ENCODE measurements around the gene IL1R2. TPM values are rescaled to one million over a fixed set of nuclear protein-coding genes. Genes with fewer than 3 reads are reported as not detected.

The IL1R2 gene
- total and polyA plus RNA-seq, 2 of the 13 experiments (the other 11 are each of a cell fraction or from before 2014, with no cell fraction given) = 3.6 to 7.3 TPM

- no peak for TF ChIP-seq FOXM1 (CRISPR knock-in tag; IDR thresholded peaks at IDR 0.05)
- no peak for TF ChIP-seq NFE2 (CRISPR knock-in tag; IDR thresholded peaks at IDR 0.05)
- peak; percentile 44; the same call in 1 of the 2 replicates for TF ChIP-seq ZMYM3 (CRISPR knock-in tag; IDR thresholded peaks at IDR 0.05)
- TF ChIP-seq PCBP2 (optimal IDR thresholded peaks at IDR 0.05; ENCODE audit: low read depth, low read length, poor library complexity, severe bottlenecking) = no peak
- 0 out of 2 replicates have a peak, but pooled peaks have one; percentile 68 for TF ChIP-seq CBX5 (CRISPR knock-in tag; IDR thresholded peaks at IDR 0.05; ENCODE audit: borderline replicate concordance)
- no peak for TF ChIP-seq ZFP36L1 (CRISPR knock-in tag; IDR thresholded peaks at IDR 0.05)
- TF ChIP-seq NCOR1 (IDR thresholded peaks at IDR 0.05; ENCODE audit: borderline replicate concordance, low read length) = no peak
- no peak for TF ChIP-seq ZNF468 (CRISPR knock-in tag; IDR thresholded peaks at IDR 0.05)
- no peak for TF ChIP-seq SMAD9 (CRISPR knock-in tag; IDR thresholded peaks at IDR 0.05)
- TF ChIP-seq, protein P1, sequence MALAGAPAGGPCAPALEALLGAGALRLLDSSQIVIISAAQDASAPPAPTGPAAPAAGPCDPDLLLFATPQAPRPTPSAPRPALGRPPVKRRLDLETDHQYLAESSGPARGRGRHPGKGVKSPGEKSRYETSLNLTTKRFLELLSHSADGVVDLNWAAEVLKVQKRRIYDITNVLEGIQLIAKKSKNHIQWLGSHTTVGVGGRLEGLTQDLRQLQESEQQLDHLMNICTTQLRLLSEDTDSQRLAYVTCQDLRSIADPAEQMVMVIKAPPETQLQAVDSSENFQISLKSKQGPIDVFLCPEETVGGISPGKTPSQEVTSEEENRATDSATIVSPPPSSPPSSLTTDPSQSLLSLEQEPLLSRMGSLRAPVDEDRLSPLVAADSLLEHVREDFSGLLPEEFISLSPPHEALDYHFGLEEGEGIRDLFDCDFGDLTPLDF (CRISPR knock-in tag; IDR thresholded peaks at IDR 0.05) = no peak
- TF ChIP-seq ZNF550 (CRISPR knock-in tag; IDR thresholded peaks at IDR 0.05; ENCODE audit: borderline replicate concordance) = no peak
- TF ChIP-seq ZNF441 (CRISPR knock-in tag; IDR thresholded peaks at IDR 0.05; ENCODE audit: borderline replicate concordance) = no peak
- TF ChIP-seq ZNF609 (CRISPR knock-in tag; IDR thresholded peaks at IDR 0.05; ENCODE audit: borderline replicate concordance) = no peak
- TF ChIP-seq, protein P2, sequence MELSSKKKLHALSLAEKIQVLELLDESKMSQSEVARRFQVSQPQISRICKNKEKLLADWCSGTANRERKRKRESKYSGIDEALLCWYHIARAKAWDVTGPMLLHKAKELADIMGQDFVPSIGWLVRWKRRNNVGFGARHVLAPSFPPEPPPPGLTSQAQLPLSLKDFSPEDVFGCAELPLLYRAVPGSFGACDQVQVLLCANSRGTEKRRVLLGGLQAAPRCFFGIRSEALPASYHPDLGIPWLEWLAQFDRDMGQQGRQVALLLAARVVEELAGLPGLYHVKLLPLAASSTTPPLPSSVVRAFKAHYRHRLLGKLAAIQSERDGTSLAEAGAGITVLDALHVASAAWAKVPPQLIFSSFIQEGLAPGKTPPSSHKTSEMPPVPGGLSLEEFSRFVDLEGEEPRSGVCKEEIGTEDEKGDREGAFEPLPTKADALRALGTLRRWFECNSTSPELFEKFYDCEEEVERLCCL (CRISPR knock-in tag; IDR thresholded peaks at IDR 0.05; ENCODE audit: borderline replicate concordance) = no peak
- TF ChIP-seq ZFY (CRISPR knock-in tag; IDR thresholded peaks at IDR 0.05) = no peak
- no peak for TF ChIP-seq HNRNPLL (IDR thresholded peaks at IDR 0.05; ENCODE audit: low read depth, low read length, poor library complexity, severe bottlenecking)
- no peak for TF ChIP-seq ZNF589 (CRISPR knock-in tag; conservative IDR thresholded peaks at IDR 0.05)
- peak; percentile 16; the same call in 1 of the 2 replicates for TF ChIP-seq MAX (IDR thresholded peaks at IDR 0.05)
- no peak; the same call in 1 of the 2 replicates for TF ChIP-seq HDAC1 (CRISPR knock-in tag; IDR thresholded peaks at IDR 0.05)
- no peak for TF ChIP-seq SRF (IDR thresholded peaks at IDR 0.05; ENCODE audit: low read depth, low read length)
- TF ChIP-seq, protein P3, sequence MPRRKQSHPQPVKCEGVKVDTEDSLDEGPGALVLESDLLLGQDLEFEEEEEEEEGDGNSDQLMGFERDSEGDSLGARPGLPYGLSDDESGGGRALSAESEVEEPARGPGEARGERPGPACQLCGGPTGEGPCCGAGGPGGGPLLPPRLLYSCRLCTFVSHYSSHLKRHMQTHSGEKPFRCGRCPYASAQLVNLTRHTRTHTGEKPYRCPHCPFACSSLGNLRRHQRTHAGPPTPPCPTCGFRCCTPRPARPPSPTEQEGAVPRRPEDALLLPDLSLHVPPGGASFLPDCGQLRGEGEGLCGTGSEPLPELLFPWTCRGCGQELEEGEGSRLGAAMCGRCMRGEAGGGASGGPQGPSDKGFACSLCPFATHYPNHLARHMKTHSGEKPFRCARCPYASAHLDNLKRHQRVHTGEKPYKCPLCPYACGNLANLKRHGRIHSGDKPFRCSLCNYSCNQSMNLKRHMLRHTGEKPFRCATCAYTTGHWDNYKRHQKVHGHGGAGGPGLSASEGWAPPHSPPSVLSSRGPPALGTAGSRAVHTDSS (CRISPR knock-in tag; conservative IDR thresholded peaks at IDR 0.05) = no peak
These were observed 41.4 kb downstream of the IL1R2 start (continued) for GRCh38 chr2:102033031-102033749.
